ENCODE measurements around the gene FBXW11. TPM values are rescaled to one million over a fixed set of nuclear protein-coding genes. Genes with fewer than 3 reads are reported as not detected.

FBXW11 gene
- total and polyA plus RNA-seq, 2 of the 13 experiments (the other 11 are each of a cell fraction or from before 2014, with no cell fraction given): 31.7 to 53.6 TPM

DNA sequence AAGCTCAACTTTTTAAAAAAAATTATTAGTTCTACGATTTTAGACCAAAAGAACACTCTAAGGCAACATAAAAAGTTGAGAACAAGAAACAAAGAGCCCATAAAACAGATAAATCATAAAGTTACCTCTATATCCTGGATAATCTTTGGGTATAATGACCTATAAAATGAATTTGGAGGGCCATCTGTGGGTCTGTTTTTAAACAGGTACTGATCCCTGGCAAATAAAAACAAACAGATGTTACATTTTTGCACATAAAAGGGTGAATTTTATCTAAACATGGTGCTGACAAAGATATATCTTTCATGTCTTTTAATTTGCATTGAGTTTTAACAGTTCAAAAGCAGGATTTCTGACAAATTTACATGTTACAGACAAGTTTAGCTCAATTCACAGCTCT is 107.6 kb downstream of the FBXW11 start:
- H3K9ac ChIP-seq (ENCODE audit: insufficient read depth, low read depth, low read length): no peak overlapping the region
- FAIRE-seq: no peak
- no peak overlapping the region for H3K4me2 ChIP-seq (ENCODE audit: low read depth, low read length)
- peaks cover 7 to 20% of the 10 kb centered on the region in 2 experiments; a peak in 4 of 5 replicates for H3K36me3 ChIP-seq (replicated peaks in 1 of 2; ENCODE audit: control insufficient read depth in 1 of 2, insufficient read depth in 2 of 2, low read length in 2 of 2)
- TF ChIP-seq FOSL2 (CRISPR knock-in tag; IDR thresholded peaks at IDR 0.05) (no peak), REPIN1 (CRISPR knock-in tag; IDR thresholded peaks at IDR 0.05; ENCODE audit: borderline replicate concordance, low read depth) (no peak), ATF7-NPFF (CRISPR knock-in tag; IDR thresholded peaks at IDR 0.05; ENCODE audit: low read depth) (no peak), PPARG (CRISPR knock-in tag; conservative IDR thresholded peaks at IDR 0.05) (no peak), CEBPG (CRISPR knock-in tag; IDR thresholded peaks at IDR 0.05) (no peak), TRIM24 (CRISPR knock-in tag; IDR thresholded peaks at IDR 0.05) (no peak), CEBPB (IDR thresholded peaks at IDR 0.05; ENCODE audit: borderline replicate concordance, low read depth, low read length) (no peak), ZBTB7B (CRISPR knock-in tag; IDR thresholded peaks at IDR 0.05) (no peak), PHF8 (CRISPR knock-in tag; IDR thresholded peaks at IDR 0.05) (no peak), GPN1 (CRISPR knock-in tag; IDR thresholded peaks at IDR 0.05; ENCODE audit: borderline replicate concordance) (no peak), MAFG (CRISPR knock-in tag; IDR thresholded peaks at IDR 0.05) (no peak), ZBTB21 (CRISPR knock-in tag; IDR thresholded peaks at IDR 0.05) (no peak), KLF15 (CRISPR knock-in tag; IDR thresholded peaks at IDR 0.05; ENCODE audit: borderline replicate concordance) (no peak), HNF4G (IDR thresholded peaks at IDR 0.05; ENCODE audit: borderline replicate concordance, low read depth, low read length) (no peak), HNF4G (CRISPR knock-in tag; IDR thresholded peaks at IDR 0.05; ENCODE audit: borderline replicate concordance, low read depth) (no peak), HDAC1 (CRISPR knock-in tag; IDR thresholded peaks at IDR 0.05) (no peak), SOX5 (CRISPR knock-in tag; IDR thresholded peaks at IDR 0.05; ENCODE audit: borderline replicate concordance) (no peak), MIXL1 (CRISPR knock-in tag; IDR thresholded peaks at IDR 0.05) (no peak)
- TF ChIP-seq, protein P1, sequence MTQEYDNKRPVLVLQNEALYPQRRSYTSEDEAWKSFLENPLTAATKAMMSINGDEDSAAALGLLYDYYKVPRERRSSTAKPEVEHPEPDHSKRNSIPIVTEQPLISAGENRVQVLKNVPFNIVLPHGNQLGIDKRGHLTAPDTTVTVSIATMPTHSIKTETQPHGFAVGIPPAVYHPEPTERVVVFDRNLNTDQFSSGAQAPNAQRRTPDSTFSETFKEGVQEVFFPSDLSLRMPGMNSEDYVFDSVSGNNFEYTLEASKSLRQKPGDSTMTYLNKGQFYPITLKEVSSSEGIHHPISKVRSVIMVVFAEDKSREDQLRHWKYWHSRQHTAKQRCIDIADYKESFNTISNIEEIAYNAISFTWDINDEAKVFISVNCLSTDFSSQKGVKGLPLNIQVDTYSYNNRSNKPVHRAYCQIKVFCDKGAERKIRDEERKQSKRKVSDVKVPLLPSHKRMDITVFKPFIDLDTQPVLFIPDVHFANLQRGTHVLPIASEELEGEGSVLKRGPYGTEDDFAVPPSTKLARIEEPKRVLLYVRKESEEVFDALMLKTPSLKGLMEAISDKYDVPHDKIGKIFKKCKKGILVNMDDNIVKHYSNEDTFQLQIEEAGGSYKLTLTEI (CRISPR knock-in tag; conservative IDR thresholded peaks at IDR 0.05): no peak
- no peak overlapping the region for H3K27ac ChIP-seq (ENCODE audit: extremely low read length, insufficient read depth, low read length)
- no peak overlapping the region for H2AFZ ChIP-seq (ENCODE audit: low read length)
- no peaks in the 10 kb centered on the region for H3K27me3 ChIP-seq (ENCODE audit: control insufficient read depth in 1 of 2, insufficient read depth in 2 of 2, low read length in 2 of 2)
- no peaks in the 10 kb centered on the region; the same call in 1 of the 2 replicates for H4K20me1 ChIP-seq (ENCODE audit: insufficient read depth, low read length)
- peaks cover 5% of the 10 kb centered on the region for H3K79me2 ChIP-seq (ENCODE audit: insufficient read depth, low read length)
- no peaks in the 10 kb centered on the region for H3K9me3 ChIP-seq (ENCODE audit: low read length)
- intact Hi-C loops (cut with micrococcal nuclease; ENCODE audit: unreplicated experiment) (no loop called here), in situ Hi-C loops (cut with HindIII; ENCODE audit: extremely low pct_ligation_motif_present, low pct_unique_long_range_greater_than_20kb) (no loop called here)
- no peak for DNase-seq (ENCODE audit: low spot score)
- BruUV-seq (replicated peaks): no TSS peak
- H3K4me1 ChIP-seq (ENCODE audit: insufficient read depth, low read length): no peaks in the 10 kb centered on the region
- no peak for ATAC-seq
- WGBS (ENCODE audit: low lambda C conversion rate): 90% methylated on average over 1 of the region's 1 CpG
- ChIA-PET CTCF (ENCODE audit: low intra/inter-chr PET ratio, low total read pairs) (no interaction called here), POLR2A (no interaction called here)
- no peak overlapping the region for H3K4me3 ChIP-seq (replicated peaks in 1 of 3; ENCODE audit: insufficient read depth in 1 of 3, low read depth in 2 of 3, low read length in 3 of 3)

Data from HepG2 (cell line).